KMS-11 (cell line): ENCODE results near the gene TBC1D30.

Experiments
- H2AFZ ChIP-seq: fragments of 200-600 bp; sonication (generic); 2 replicates; pipeline ENCODE4 v1.6.1; 2016; ENCODE audit warnings: antibody characterized with exemption, mixed run types, low read depth
- H3K27ac ChIP-seq: fragments of 200-600 bp; sonication (generic); 2 replicates; pipeline ENCODE4 v1.6.1; 2016; ENCODE audit warnings: mild to moderate bottlenecking, mixed run types
- H3K27me3 ChIP-seq: fragments of 200-600 bp; sonication (generic); 2 replicates; pipeline ENCODE4 v1.6.1; 2017; ENCODE audit warnings: mild to moderate bottlenecking, low read depth, mixed run types, moderate library complexity; ENCODE audit not compliant: insufficient read depth
- H3K36me3 ChIP-seq: fragments of 200-600 bp; sonication (generic); 2 replicates; pipeline ENCODE4 v1.6.1; 2017; ENCODE audit warnings: mild to moderate bottlenecking, mixed run types; ENCODE audit not compliant: insufficient read depth
- H3K4me1 ChIP-seq: fragments of 200-600 bp; sonication (generic); 2 replicates; pipeline ENCODE4 v1.6.1; 2016; ENCODE audit warnings: mild to moderate bottlenecking, low read depth, mixed run types; ENCODE audit not compliant: poor library complexity, severe bottlenecking
- H3K4me2 ChIP-seq: fragments of 200-600 bp; sonication (generic); 2 replicates; pipeline ENCODE4 v1.7.0; 2016; ENCODE audit warnings: mild to moderate bottlenecking, mixed run types
- H3K4me3 ChIP-seq: fragments of 200-600 bp; sonication (generic); IDR thresholded peaks from 2 replicates; pipeline ENCODE4 v1.6.1; 2017; ENCODE audit warnings: low read depth, low read length, mixed read lengths; ENCODE audit not compliant: insufficient read depth
- H3K79me2 ChIP-seq: fragments of 200-600 bp; sonication (generic); 2 replicates; pipeline ENCODE4 v1.6.1; 2016; ENCODE audit warnings: low read depth, mixed run types; ENCODE audit not compliant: insufficient read depth
- H3K9ac ChIP-seq: fragments of 200-600 bp; sonication (generic); 2 replicates; pipeline ENCODE4 v1.6.1; 2016; ENCODE audit warnings: mild to moderate bottlenecking, mixed run types
- H4K20me1 ChIP-seq: fragments of 200-600 bp; sonication (generic); 2 replicates; pipeline ENCODE4 v1.6.1; 2016; ENCODE audit warnings: mild to moderate bottlenecking, mixed run types; ENCODE audit not compliant: insufficient read depth
- CTCF ChIP-seq: fragments of 200-600 bp; sonication (generic); conservative IDR thresholded peaks from 2 replicates; pipeline ENCODE4 v1.6.1; 2017; ENCODE audit warnings: low read depth, mild to moderate bottlenecking, antibody characterized with exemption, low read length, moderate library complexity, mixed read lengths

The TBC1D30 gene

GRCh38 chr12:64790166-64790565 is 34.3 kb upstream of the TBC1D30 start:
- H4K20me1 ChIP-seq: no peaks in the 10 kb centered on the region
- TF ChIP-seq CTCF: no peak
- H2AFZ ChIP-seq: no peak overlapping the region
- H3K9ac ChIP-seq: no peak overlapping the region
- H3K4me3 ChIP-seq: no peak overlapping the region
- peaks cover 14% of the 10 kb centered on the region for H3K4me1 ChIP-seq
- no peak overlapping the region for H3K27ac ChIP-seq
- no peaks in the 10 kb centered on the region for H3K79me2 ChIP-seq
- H3K27me3 ChIP-seq: no peaks in the 10 kb centered on the region
- H3K36me3 ChIP-seq: no peaks in the 10 kb centered on the region
- no peak overlapping the region for H3K4me2 ChIP-seq

GRCh38 chr12:64791036-64791435 is 33.4 kb upstream of the TBC1D30 start:
- Histone ChIP-seq H3K9ac (no peak overlapping the region), H3K27me3 (no peaks in the 10 kb centered on the region), H2AFZ (no peak overlapping the region), H4K20me1 (no peaks in the 10 kb centered on the region), H3K4me3 (no peak overlapping the region), H3K79me2 (no peaks in the 10 kb centered on the region), H3K4me1 (peaks cover 19% of the 10 kb centered on the region), H3K4me2 (no peak overlapping the region), H3K36me3 (no peaks in the 10 kb centered on the region), H3K27ac (no peak overlapping the region)
- no peak for TF ChIP-seq CTCF

GRCh38 chr12:64792128-64792527 is 32.3 kb upstream of the TBC1D30 start:
- H3K4me1 ChIP-seq: peaks cover 25% of the 10 kb centered on the region
- TF ChIP-seq CTCF: no peak
- no peak overlapping the region for H3K4me3 ChIP-seq
- no peaks in the 10 kb centered on the region for H4K20me1 ChIP-seq
- H2AFZ ChIP-seq: no peak overlapping the region
- H3K79me2 ChIP-seq: no peaks in the 10 kb centered on the region
- no peak overlapping the region for H3K27ac ChIP-seq
- no peak overlapping the region for H3K9ac ChIP-seq
- no peaks in the 10 kb centered on the region for H3K27me3 ChIP-seq
- H3K4me2 ChIP-seq: no peak overlapping the region
- H3K36me3 ChIP-seq: no peaks in the 10 kb centered on the region

GRCh38 chr12:64793610-64794009 is 30.8 kb upstream of the TBC1D30 start:
- no peaks in the 10 kb centered on the region for H3K79me2 ChIP-seq
- H3K4me3 ChIP-seq: no peak overlapping the region
- H2AFZ ChIP-seq: no peak overlapping the region
- H3K4me2 ChIP-seq: no peak overlapping the region
- H4K20me1 ChIP-seq: no peaks in the 10 kb centered on the region
- no peak overlapping the region for H3K27ac ChIP-seq
- no peak for TF ChIP-seq CTCF
- no peak overlapping the region for H3K9ac ChIP-seq
- no peaks in the 10 kb centered on the region for H3K27me3 ChIP-seq
- H3K36me3 ChIP-seq: no peaks in the 10 kb centered on the region
- peaks cover 25% of the 10 kb centered on the region for H3K4me1 ChIP-seq
